Measurements from ENCODE around the gene ELMO1. TPM values are rescaled to one million over a fixed set of nuclear protein-coding genes. Genes with fewer than 3 reads are reported as not detected.

Gene ELMO1
- total and polyA plus RNA-seq, 2 of the 13 experiments (the other 11 are each of a cell fraction or from before 2014, with no cell fraction given) = 0.11 to 0.17 TPM

DNA sequence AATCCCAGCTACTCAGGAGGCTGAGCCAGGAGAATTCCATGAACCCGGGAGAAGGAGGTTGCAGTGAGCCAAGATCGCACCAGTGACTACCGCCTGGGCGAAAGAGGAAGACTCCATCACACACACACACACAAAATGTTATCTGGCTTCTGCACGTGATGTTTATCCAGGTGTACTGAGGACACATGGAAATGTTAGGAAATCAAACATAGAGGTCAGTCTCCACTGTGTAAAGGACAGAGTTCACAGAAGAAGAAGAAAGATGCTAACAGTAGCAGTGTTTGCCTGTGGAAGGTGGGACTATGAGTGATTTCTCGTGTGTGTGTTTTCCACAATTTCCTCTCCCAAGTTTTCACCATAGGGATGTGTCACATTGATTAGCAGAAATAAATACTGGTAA, 256.9 kb downstream of the ELMO1 start (continued):
- TF ChIP-seq SATB2 (CRISPR knock-in tag; IDR thresholded peaks at IDR 0.05) = no peak
- no peak for TF ChIP-seq ZNF383 (CRISPR knock-in tag; IDR thresholded peaks at IDR 0.05; ENCODE audit: borderline replicate concordance)
- TF ChIP-seq ELF3 (CRISPR knock-in tag; IDR thresholded peaks at IDR 0.05) = peak; percentile 92
- peak; percentile 94 for TF ChIP-seq HDAC2 (CRISPR knock-in tag; IDR thresholded peaks at IDR 0.05)
- no peak for TF ChIP-seq TCF7L2 (IDR thresholded peaks at IDR 0.05; ENCODE audit: low read depth, low read length)
- no peak for TF ChIP-seq ATF7-NPFF (CRISPR knock-in tag; IDR thresholded peaks at IDR 0.05; ENCODE audit: low read depth)
- no peak for TF ChIP-seq CSRNP2 (CRISPR knock-in tag; conservative IDR thresholded peaks at IDR 0.05; ENCODE audit: low read depth)
- TF ChIP-seq TCF7 (IDR thresholded peaks at IDR 0.05; ENCODE audit: low read depth) = peak; percentile 82
- TF ChIP-seq HIVEP1 (CRISPR knock-in tag; IDR thresholded peaks at IDR 0.05) = no peak
- TF ChIP-seq ZBTB34 (CRISPR knock-in tag; IDR thresholded peaks at IDR 0.05) = peak; percentile 90
- peak in 1 of 2 experiments; percentile 62; a peak in 1 of 4 replicates for TF ChIP-seq KLF16 (CRISPR knock-in tag; IDR thresholded peaks at IDR 0.05)
- TF ChIP-seq, protein P1, sequence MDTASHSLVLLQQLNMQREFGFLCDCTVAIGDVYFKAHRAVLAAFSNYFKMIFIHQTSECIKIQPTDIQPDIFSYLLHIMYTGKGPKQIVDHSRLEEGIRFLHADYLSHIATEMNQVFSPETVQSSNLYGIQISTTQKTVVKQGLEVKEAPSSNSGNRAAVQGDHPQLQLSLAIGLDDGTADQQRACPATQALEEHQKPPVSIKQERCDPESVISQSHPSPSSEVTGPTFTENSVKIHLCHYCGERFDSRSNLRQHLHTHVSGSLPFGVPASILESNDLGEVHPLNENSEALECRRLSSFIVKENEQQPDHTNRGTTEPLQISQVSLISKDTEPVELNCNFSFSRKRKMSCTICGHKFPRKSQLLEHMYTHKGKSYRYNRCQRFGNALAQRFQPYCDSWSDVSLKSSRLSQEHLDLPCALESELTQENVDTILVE (CRISPR knock-in tag; IDR thresholded peaks at IDR 0.05) = peak; percentile 28; the same call in 1 of the 2 replicates
- peak; percentile 68 for TF ChIP-seq JUN (CRISPR knock-in tag; IDR thresholded peaks at IDR 0.05)
- no peak for TF ChIP-seq ZNF629 (CRISPR knock-in tag; conservative IDR thresholded peaks at IDR 0.05)
- 0 out of 2 replicates have a peak, but pooled peaks have one; percentile 45 for TF ChIP-seq SP5 (CRISPR knock-in tag; IDR thresholded peaks at IDR 0.05; ENCODE audit: borderline replicate concordance, low read depth)
- TF ChIP-seq ZNF792 (CRISPR knock-in tag; IDR thresholded peaks at IDR 0.05) = peak; percentile 60; the same call in 1 of the 2 replicates
- no peak for TF ChIP-seq ZNF883 (CRISPR knock-in tag; IDR thresholded peaks at IDR 0.05; ENCODE audit: not compliant biosample characterization)
- TF ChIP-seq KLF11 (CRISPR knock-in tag; IDR thresholded peaks at IDR 0.05) = no peak
- TF ChIP-seq, protein P2, sequence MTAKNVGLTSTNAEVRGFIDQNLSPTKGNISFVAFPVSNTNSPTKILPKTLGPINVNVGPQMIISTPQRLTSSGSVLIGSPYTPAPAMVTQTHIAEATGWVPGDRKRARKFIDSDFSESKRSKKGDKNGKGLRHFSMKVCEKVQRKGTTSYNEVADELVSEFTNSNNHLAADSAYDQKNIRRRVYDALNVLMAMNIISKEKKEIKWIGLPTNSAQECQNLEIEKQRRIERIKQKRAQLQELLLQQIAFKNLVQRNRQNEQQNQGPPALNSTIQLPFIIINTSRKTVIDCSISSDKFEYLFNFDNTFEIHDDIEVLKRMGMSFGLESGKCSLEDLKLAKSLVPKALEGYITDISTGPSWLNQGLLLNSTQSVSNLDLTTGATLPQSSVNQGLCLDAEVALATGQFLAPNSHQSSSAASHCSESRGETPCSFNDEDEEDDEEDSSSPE (CRISPR knock-in tag; IDR thresholded peaks at IDR 0.05) = no peak
- peak; percentile 70 for TF ChIP-seq ZEB1 (IDR thresholded peaks at IDR 0.05; ENCODE audit: insufficient replicate concordance, low read depth)
- TF ChIP-seq CERS6 (CRISPR knock-in tag; IDR thresholded peaks at IDR 0.05) = no peak
- TF ChIP-seq NFE2L1 (CRISPR knock-in tag; IDR thresholded peaks at IDR 0.05; ENCODE audit: borderline replicate concordance) = no peak

Data from HepG2 (cell line).